Left lung (tissue), 10 donors: ENCODE data around the gene MASP2. TPM values are rescaled to one million over a fixed set of nuclear protein-coding genes. Genes with fewer than 3 reads are reported as not detected.
"Not testable (repeated sequence)": the region's sequence is repeated elsewhere in the genome, so short reads cannot be mapped to it uniquely, and the experiment has no call there.

ENCODE experiments used
- ATAC-seq: fragments of 200-7000 bp; cut with Tn5 transposase; one replicate; pipeline ENCODE4 v1.9.1; 2020; ENCODE audit warnings: moderate library complexity
- DNase-seq, 4 donors: peaks; one replicate each; pipeline ENCODE4 v3.0.0-alpha.2; 2013 to 2020
- H3K27ac ChIP-seq, 2 donors: fragments of 200-600 bp; sonication (generic) in 1 of 2; one replicate each; pipeline versions ENCODE4 v1.5.0 to v1.8.0; 2020 to 2021
- H3K27me3 ChIP-seq, 2 donors: fragments of 200-600 bp; sonication (generic) in 1 of 2; one replicate each; pipeline versions ENCODE4 v1.5.0 to v1.8.0; 2020 to 2021
- H3K36me3 ChIP-seq, 2 donors: fragments of 200-600 bp; sonication (generic) in 1 of 2; one replicate each; pipeline versions ENCODE4 v1.5.0 to v1.8.0; 2020 to 2021
- H3K4me1 ChIP-seq, 2 donors: fragments of 200-600 bp; one replicate each; pipeline ENCODE4 v1.8.0; 2021
- H3K4me3 ChIP-seq, 2 donors: fragments of 200-600 bp; sonication (generic) in 1 of 2; one replicate each; pipeline versions ENCODE4 v1.5.0 to v1.8.0; 2020 to 2021; ENCODE audit warnings: mild to moderate bottlenecking in 1 of 2
- H3K9me3 ChIP-seq, 2 donors: fragments of 200-600 bp; sonication (generic) in 1 of 2; one replicate each; pipeline versions ENCODE4 v1.5.0 to v1.8.0; 2020 to 2021
- intact Hi-C, 2 donors: fragments of 100-400 bp; cut with DNase I; formaldehyde crosslinking; loops; one replicate each; pipeline versions ENCODE4 v1.11.2 to v1.14.2; 2022
- polyA plus RNA-seq, 6 donors: library from polyadenylated mRNA; unstranded; fragments of 120-200 nt; gene quantifications; one replicate each; pipeline ENCODE4 v1.2.1, GENCODE V29; 2013; ENCODE audit not compliant: insufficient read length in 6 of 6
- total RNA-seq, 2 donors: library from RNA; stranded (reverse); fragmentation: NEBNext Ultra II Directional; extraction: Animal tissue kit (Norgen Biotek cat#: 25700); gene quantifications; one replicate each; pipeline ENCODE4 v1.2.1, GENCODE V29; 2021
- TF ChIP-seq, protein P1 (sequence below), 2 donors: fragments of 200-600 bp; sonication (generic) in 1 of 2; IDR thresholded peaks; one replicate each; pipeline versions ENCODE4 v1.5.0 to v1.8.0; 2021; ENCODE audit warnings: antibody characterized with exemption in 2 of 2
- donor health status: DM: no; HTN: yes; CAD: no.
- donor health status: DM: no; HTN: no; CAD: no.

Gene MASP2
- total and polyA plus RNA-seq, 8 donors = 8.9 to 12.3 (median 10.9) TPM; not detected in 2

- H3K27me3 ChIP-seq = no peaks in the 10 kb centered on the region
- TF ChIP-seq, protein P1, sequence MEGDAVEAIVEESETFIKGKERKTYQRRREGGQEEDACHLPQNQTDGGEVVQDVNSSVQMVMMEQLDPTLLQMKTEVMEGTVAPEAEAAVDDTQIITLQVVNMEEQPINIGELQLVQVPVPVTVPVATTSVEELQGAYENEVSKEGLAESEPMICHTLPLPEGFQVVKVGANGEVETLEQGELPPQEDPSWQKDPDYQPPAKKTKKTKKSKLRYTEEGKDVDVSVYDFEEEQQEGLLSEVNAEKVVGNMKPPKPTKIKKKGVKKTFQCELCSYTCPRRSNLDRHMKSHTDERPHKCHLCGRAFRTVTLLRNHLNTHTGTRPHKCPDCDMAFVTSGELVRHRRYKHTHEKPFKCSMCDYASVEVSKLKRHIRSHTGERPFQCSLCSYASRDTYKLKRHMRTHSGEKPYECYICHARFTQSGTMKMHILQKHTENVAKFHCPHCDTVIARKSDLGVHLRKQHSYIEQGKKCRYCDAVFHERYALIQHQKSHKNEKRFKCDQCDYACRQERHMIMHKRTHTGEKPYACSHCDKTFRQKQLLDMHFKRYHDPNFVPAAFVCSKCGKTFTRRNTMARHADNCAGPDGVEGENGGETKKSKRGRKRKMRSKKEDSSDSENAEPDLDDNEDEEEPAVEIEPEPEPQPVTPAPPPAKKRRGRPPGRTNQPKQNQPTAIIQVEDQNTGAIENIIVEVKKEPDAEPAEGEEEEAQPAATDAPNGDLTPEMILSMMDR (IDR thresholded peaks at IDR 0.05) = no peak
- peak in 1 of 4 donors; percentile 19 for DNase-seq
- peaks cover 0 to 96% of the 10 kb centered on the region in 2 donors for H3K36me3 ChIP-seq
- no peak overlapping the region for H3K4me3 ChIP-seq
- H3K4me1 ChIP-seq = no peaks in the 10 kb centered on the region
- H3K9me3 ChIP-seq = no peaks in the 10 kb centered on the region
- intact Hi-C loops = no loop called here
- ATAC-seq = no peak
- no peak overlapping the region for H3K27ac ChIP-seq
Observed at GRCh38 chr1:11067716-11068599, 20.9 kb upstream of the MASP2 start.

DNA sequence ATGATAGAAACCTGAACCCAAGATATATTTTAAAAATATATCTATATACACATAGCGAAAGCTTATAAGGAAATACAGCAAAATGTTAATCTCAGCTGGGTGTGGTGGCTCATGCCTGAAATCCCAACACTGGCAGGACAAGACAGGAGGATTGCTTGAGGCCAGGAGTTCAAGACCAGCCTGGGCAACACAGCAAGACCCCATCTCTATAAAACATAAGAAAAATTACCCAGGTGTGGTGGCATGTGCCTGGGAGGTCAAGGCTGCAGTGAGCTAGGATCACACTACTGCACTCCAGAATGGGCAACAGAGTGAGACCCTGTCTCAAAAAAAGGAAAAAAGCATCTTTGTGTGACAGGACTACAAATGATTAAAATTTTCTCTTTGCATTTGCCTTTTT is 18.8 kb upstream of the MASP2 start:
- Histone ChIP-seq H3K4me1 (peaks cover 5 to 10% of the 10 kb centered on the region in 2 donors), H3K4me3 (no peak overlapping the region), H3K36me3 (peaks cover 0 to 75% of the 10 kb centered on the region in 2 donors), H3K9me3 (no peaks in the 10 kb centered on the region), H3K27ac (no peak overlapping the region), H3K27me3 (no peaks in the 10 kb centered on the region)
- TF ChIP-seq, protein P1 (IDR thresholded peaks at IDR 0.05) = no peak
- intact Hi-C loops = no loop called here
- peak in 1 of 4 donors; percentile 4 for DNase-seq
- ATAC-seq = no peak

DNA sequence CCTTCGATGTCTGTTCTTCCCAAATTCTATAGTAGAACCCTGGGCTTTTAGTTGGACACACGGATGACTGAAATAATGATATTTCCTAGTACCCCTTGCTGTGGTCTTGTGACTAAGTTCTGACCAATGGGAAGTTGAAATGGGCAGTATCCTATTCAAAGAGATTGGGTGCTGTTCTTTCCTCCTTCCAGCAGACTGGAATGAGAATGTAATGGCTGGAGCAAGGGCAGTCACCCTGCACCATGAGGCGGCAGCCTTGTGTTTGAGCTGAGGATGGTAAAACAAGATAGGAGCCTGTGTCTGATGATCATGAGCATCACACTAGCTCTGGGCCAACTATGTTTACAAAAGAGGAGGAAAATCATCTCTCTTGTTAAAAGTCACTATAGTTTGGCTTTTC is 17.9 kb upstream of the MASP2 start:
- intact Hi-C loops = no loop called here

DNA sequence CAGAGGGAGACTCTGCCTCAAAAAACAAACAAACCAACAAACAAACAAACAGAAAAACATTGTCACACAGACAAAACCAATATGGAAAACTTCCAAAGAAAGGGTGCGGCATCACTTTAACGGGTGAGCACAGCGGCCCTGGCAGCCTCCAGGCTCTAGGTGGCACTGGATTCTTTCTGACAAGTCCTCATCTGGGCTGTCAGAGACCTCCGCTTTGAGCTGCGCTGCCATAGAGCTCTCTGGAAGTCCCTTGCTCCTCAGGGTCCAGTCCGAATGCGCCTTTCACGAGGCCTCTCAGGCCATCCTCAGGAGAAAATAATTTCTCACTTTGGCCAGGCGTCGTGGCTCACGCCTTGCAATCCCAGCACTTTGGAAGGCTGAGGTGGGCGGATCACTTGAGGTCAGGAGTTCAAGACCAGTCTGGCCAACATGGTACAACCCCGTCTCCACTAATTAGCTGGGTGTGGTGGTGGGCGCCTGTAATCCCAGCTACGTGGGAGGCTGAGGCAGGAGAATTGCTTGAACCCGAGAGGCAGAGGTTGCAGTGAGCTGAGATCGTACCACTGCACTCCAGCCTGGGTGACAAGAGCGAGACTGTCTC is 17.0 kb upstream of the MASP2 start:
- Histone ChIP-seq H3K36me3 (peaks cover 0 to 58% of the 10 kb centered on the region in 2 donors), H3K4me1 (peaks cover 8 to 21% of the 10 kb centered on the region in 2 donors)
- DNase-seq, intact Hi-C loops, H3K9me3 ChIP-seq, ATAC-seq, H3K27ac ChIP-seq, H3K4me3 ChIP-seq, H3K27me3 ChIP-seq: not testable (repeated sequence)

More for the DNA sequence above, 17.9 kb upstream of the MASP2 start:
- Histone ChIP-seq H3K9me3 (no peaks in the 10 kb centered on the region), H3K36me3 (peaks cover 0 to 67% of the 10 kb centered on the region in 2 donors), H3K27ac (no peak overlapping the region), H3K4me3 (no peak overlapping the region), H3K27me3 (no peaks in the 10 kb centered on the region), H3K4me1 (peaks cover 6 to 16% of the 10 kb centered on the region in 2 donors)
- no peak for DNase-seq
- no peak for ATAC-seq
- TF ChIP-seq, protein P1 (IDR thresholded peaks at IDR 0.05) = no peak

DNA sequence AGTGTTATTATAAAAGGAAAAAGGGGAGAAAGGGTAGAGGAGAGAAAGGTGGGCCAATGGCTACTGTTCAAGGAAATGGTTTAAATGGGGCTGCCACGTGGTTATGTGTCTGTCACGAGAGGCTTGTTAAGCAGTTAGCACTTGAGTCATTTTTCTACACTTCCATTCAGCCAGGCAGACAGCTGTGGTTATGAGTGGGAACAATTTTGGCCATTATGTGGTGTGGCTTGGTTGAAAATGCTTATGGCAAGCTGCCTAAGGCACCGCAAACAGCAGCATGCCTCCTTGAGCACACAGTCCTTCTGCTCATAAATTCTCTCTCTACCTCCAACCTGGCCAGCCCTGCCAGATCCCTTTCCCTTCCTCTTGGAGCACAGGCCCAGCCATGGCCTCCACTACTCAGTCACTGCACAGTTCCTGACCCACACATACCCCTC is 15.9 kb upstream of the MASP2 start:
- no peak for DNase-seq
- H3K36me3 ChIP-seq = peaks cover 0 to 47% of the 10 kb centered on the region in 2 donors
- TF ChIP-seq, protein P1 (IDR thresholded peaks at IDR 0.05) = no peak
- peaks cover 14 to 31% of the 10 kb centered on the region in 2 donors for H3K4me1 ChIP-seq
- no peaks in the 10 kb centered on the region for H3K9me3 ChIP-seq
- H3K27me3 ChIP-seq = no peaks in the 10 kb centered on the region
- H3K4me3 ChIP-seq = no peak overlapping the region
- intact Hi-C loops = no loop called here
- no peak for ATAC-seq
- H3K27ac ChIP-seq = no peak overlapping the region
